HG03378 (cell line): ENCODE measurements around the gene TRIOBP.
"Not testable (repeated sequence)": the region's sequence is repeated elsewhere in the genome, so short reads cannot be mapped to it uniquely, and the experiment has no call there.

Source experiments
- ATAC-seq: cut with Tn5 transposase; IDR thresholded peaks from one replicate; pipeline ENCODE4 v1.9.1; 2021; ENCODE audit warnings: mild to moderate bottlenecking, moderate library complexity; ENCODE audit not compliant: unreplicated experiment

The TRIOBP gene

GRCh38 chr22:37799979-37800378, 103.1 kb downstream of the TRIOBP start:
- ATAC-seq = not testable (repeated sequence)

- no peak for ATAC-seq
These were observed 105.1 kb downstream of the TRIOBP start for GRCh38 chr22:37801946-37802309.

- no peak for ATAC-seq
These were observed 105.7 kb downstream of the TRIOBP start for GRCh38 chr22:37802310-37803194.

GRCh38 chr22:37803195-37803638, 106.4 kb downstream of the TRIOBP start:
- no peak for ATAC-seq

- no peak for ATAC-seq
These were observed 106.9 kb downstream of the TRIOBP start for GRCh38 chr22:37803639-37804351.

- no peak for ATAC-seq
These were observed 107.6 kb downstream of the TRIOBP start for GRCh38 chr22:37804352-37804880.

- no peak for ATAC-seq
These were observed 108.3 kb downstream of the TRIOBP start for GRCh38 chr22:37804881-37805809.

- no peak for ATAC-seq
These were observed 109.0 kb downstream of the TRIOBP start for GRCh38 chr22:37805810-37806277.

GRCh38 chr22:37806409-37807333, 109.8 kb downstream of the TRIOBP start:
- no peak for ATAC-seq

- ATAC-seq = peak; percentile 55
These were observed 110.8 kb downstream of the TRIOBP start, which contains the start of gene GCAT for GRCh38 chr22:37807410-37808293. TSS of gene GCAT (plus strand) at chr22:37807934. CDS start at chr22:37807968, 34 bp downstream.

- ATAC-seq = no peak
These were observed 111.4 kb downstream of the TRIOBP start for GRCh38 chr22:37808294-37808657.

- no peak for ATAC-seq
These were observed 113.0 kb downstream of the TRIOBP start for GRCh38 chr22:37809672-37810333.

GRCh38 chr22:37811867-37812266, 115.0 kb downstream of the TRIOBP start:
- no peak for ATAC-seq

GRCh38 chr22:37812869-37813678, 116.2 kb downstream of the TRIOBP start:
- ATAC-seq = no peak

GRCh38 chr22:37815593-37815992, 118.7 kb downstream of the TRIOBP start:
- no peak for ATAC-seq

GRCh38 chr22:37816543-37817180, 119.8 kb downstream of the TRIOBP start:
- no peak for ATAC-seq
